Stimulated activated CD4-positive, alpha-beta T cell treated with anti-CD3 and anti-CD28 coated beads, TNF-alpha, amount 100 ng/mL, for 4 hours (primary cell): ENCODE results near the gene USP14.

Experiments used
- DNase-seq, 3 experiments: peaks; one replicate each; pipeline ENCODE4 v3.0.0-alpha.2; 2020; ENCODE audit warnings: low read depth in 3 of 3

The USP14 gene

GRCh38 chr18:227902-228301 lies 69.5 kb downstream of the USP14 start:
- no peak for DNase-seq

GRCh38 chr18:228586-228985 lies 70.2 kb downstream of the USP14 start:
- DNase-seq: no peak

GRCh38 chr18:231563-231962 lies 73.2 kb downstream of the USP14 start:
- DNase-seq: no peak

GRCh38 chr18:240175-240574 lies 81.8 kb downstream of the USP14 start:
- no peak for DNase-seq

- DNase-seq: no peak
Observed at GRCh38 chr18:245282-245847, 87.0 kb downstream of the USP14 start.

GRCh38 chr18:248053-248452 lies 89.7 kb downstream of the USP14 start:
- DNase-seq: no peak

GRCh38 chr18:250685-251084 lies 92.3 kb downstream of the USP14 start:
- DNase-seq: no peak

GRCh38 chr18:251572-251971 lies 93.2 kb downstream of the USP14 start:
- no peak for DNase-seq

- no peak for DNase-seq
Observed at GRCh38 chr18:253121-253520, 94.8 kb downstream of the USP14 start.

- no peak for DNase-seq
Observed at GRCh38 chr18:255171-255570, 96.8 kb downstream of the USP14 start.

GRCh38 chr18:260547-260946 lies 102.2 kb downstream of the USP14 start:
- no peak for DNase-seq

- no peak for DNase-seq
Observed at GRCh38 chr18:261398-262073, 103.2 kb downstream of the USP14 start.
